ENCODE results near the gene HBM. TPM values are rescaled to one million over a fixed set of nuclear protein-coding genes. Genes with fewer than 3 reads are reported as not detected.
A peak's percentile ranks its signal among the peaks of the same experiment; 100 is the strongest.

The HBM gene
- total and polyA plus RNA-seq, 10 of the 15 experiments (the other 5 are each of a cell fraction or from before 2014, with no cell fraction given), result 0.23 TPM; not detected in 9

DNA sequence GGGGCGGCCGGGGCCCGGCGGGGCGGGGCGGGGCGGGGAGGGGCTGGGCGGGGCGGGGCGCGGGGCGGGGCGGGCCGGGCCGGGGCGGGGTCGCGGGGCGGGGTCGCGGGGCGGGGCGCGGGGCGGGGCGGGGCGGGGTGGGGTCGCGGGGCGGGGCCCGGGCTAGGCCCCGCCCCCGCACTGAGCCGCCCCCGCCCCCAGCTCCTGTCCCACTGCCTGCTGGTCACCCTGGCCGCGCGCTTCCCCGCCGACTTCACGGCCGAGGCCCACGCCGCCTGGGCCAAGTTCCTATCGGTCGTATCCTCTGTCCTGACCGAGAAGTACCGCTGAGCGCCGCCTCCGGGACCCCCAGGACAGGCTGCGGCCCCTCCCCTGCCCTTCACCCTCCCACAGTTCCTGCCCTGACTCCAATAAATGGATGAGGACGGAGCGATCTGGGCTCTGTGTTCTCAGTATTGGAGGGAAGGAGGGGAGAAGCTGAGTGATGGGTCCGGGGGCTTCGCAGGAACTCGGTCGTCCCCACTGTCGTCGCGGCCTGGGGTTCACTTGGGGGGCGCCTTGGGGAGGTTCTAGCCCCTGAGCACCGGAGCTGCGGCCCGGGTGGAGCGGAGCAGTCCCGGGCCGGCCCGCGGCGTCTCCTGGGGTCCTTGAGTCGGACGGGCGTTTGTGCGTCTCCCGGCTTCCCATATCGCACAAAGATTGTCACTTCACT, 795 bp upstream of the HBM start:
- in situ Hi-C loops (cut with MboI) (no loop called here), intact Hi-C loops (cut with micrococcal nuclease; ENCODE audit: unreplicated experiment) (no loop called here)
- BruUV-seq (replicated peaks), result no TSS peak
- Histone ChIP-seq H3K9me3 (replicated peaks; ENCODE audit: control insufficient read depth, insufficient read depth, low read length) (no peaks in the 10 kb centered on the region), H2AFZ (ENCODE audit: control insufficient read depth, low read depth, low read length) (no peak overlapping the region), H3K9ac (ENCODE audit: control insufficient read depth, insufficient read depth, low read length) (no peak overlapping the region), H3K4me3 (no peak overlapping the region), H3K27ac (ENCODE audit: control insufficient read depth, insufficient read depth) (no peak overlapping the region), H3K4me2 (ENCODE audit: control insufficient read depth, insufficient read depth) (peak overlapping the region; percentile 50; the same call in 1 of the 2 replicates), H4K20me1 (ENCODE audit: control insufficient read depth, insufficient read depth) (no peaks in the 10 kb centered on the region), H3K36me3 (ENCODE audit: control insufficient read depth in 2 of 2, insufficient read depth in 2 of 2, low read length in 1 of 2) (no peaks in the 10 kb centered on the region), H3K27me3 (replicated peaks in 1 of 2; ENCODE audit: control insufficient read depth in 2 of 2, insufficient read depth in 2 of 2, low read length in 1 of 2) (peaks cover 9 to 24% of the 10 kb centered on the region in 2 experiments), H3K79me2 (ENCODE audit: control insufficient read depth, insufficient read depth, low read length) (no peaks in the 10 kb centered on the region), H3K4me1 (ENCODE audit: control insufficient read depth, insufficient read depth, low read length) (peaks cover 3% of the 10 kb centered on the region; the same call in 1 of the 2 replicates)
- ChIA-PET SMC1A (ENCODE audit: uncharacterized antibody, unreplicated experiment) (no interaction called here), POLR2A (no interaction called here), CTCF (no interaction called here), RAD21 (ENCODE audit: unreplicated experiment) (no interaction called here)
- ATAC-seq (peak; percentile 20; the same call in 1 of the 3 replicates), DNase-seq (ENCODE audit: low read depth, low spot score) (no peak), FAIRE-seq (no peak)
- TF ChIP-seq CEBPZ (IDR thresholded peaks at IDR 0.05; ENCODE audit: low read depth, low read length) (no peak), ZNF274 (IDR thresholded peaks at IDR 0.05; ENCODE audit: insufficient read depth, insufficient read length) (no peak), RB1 (IDR thresholded peaks at IDR 0.05; ENCODE audit: borderline replicate concordance) (no peak)
- 6% methylated on average over 31 of the region's 77 CpGs for WGBS (ENCODE audit: insufficient coverage, insufficient replicate concordance, low lambda C conversion rate, missing lambda C conversion rate)

Data from GM12878 (cell line).